Natural killer cell (primary cell): ENCODE results near the gene KRTAP5-8. TPM values are rescaled to one million over a fixed set of nuclear protein-coding genes. Genes with fewer than 3 reads are reported as not detected.

Experiments
- ATAC-seq, 3 donors: fragments of 150-1000 bp in 2 of 3; fragments of 200-7000 bp in 1 of 3; cut with Tn5 transposase; 1 replicate in 1 of 3; 2 replicates in 2 of 3; pipeline ENCODE4 v1.10.0; 2021; ENCODE audit warnings: mild to moderate bottlenecking in 2 of 3, moderate library complexity in 2 of 3
- DNase-seq, 2 donors: peaks; one replicate each; pipeline versions ENCODE4 v3.0.0 to v3.0.0-alpha.2; 2013 to 2021; ENCODE audit warnings: mixed read lengths in 1 of 2
- H3K27ac ChIP-seq: one replicate; pipeline ENCODE4 v1.5.1; 2013; ENCODE audit warnings: mild to moderate bottlenecking, low read length
- H3K27me3 ChIP-seq: one replicate; pipeline ENCODE4 v1.6.1; 2013; ENCODE audit warnings: low read length; ENCODE audit not compliant: control insufficient read depth, insufficient read depth
- H3K36me3 ChIP-seq: one replicate; pipeline ENCODE4 v1.6.1; 2013; ENCODE audit warnings: low read length; ENCODE audit not compliant: control insufficient read depth, insufficient read depth
- H3K4me1 ChIP-seq: one replicate; pipeline ENCODE4 v1.6.1; 2013; ENCODE audit warnings: low read length; ENCODE audit not compliant: control insufficient read depth, insufficient read depth
- H3K4me3 ChIP-seq: one replicate; pipeline ENCODE4 v1.5.1; 2013; ENCODE audit warnings: low read length
- H3K9me3 ChIP-seq: one replicate; pipeline ENCODE4 v1.6.1; 2013; ENCODE audit warnings: low read length; ENCODE audit not compliant: control insufficient read depth, insufficient read depth
- H3K27ac Mint-ChIP-seq, 2 donors: one replicate each; pipeline ENCODE4 v1.8.0; 2022; ENCODE audit warnings: mild to moderate bottlenecking in 2 of 2, mixed read lengths in 2 of 2, moderate library complexity in 1 of 2
- H3K27me3 Mint-ChIP-seq, 2 donors: one replicate each; pipeline ENCODE4 v1.8.0; 2022; ENCODE audit warnings: low read depth in 2 of 2, mixed read lengths in 2 of 2
- H3K36me3 Mint-ChIP-seq: one replicate; pipeline ENCODE4 v1.8.0; 2022; ENCODE audit warnings: mixed read lengths
- H3K4me1 Mint-ChIP-seq, 2 donors: one replicate each; pipeline ENCODE4 v1.8.0; 2022; ENCODE audit warnings: mixed read lengths in 2 of 2
- H3K4me3 Mint-ChIP-seq: one replicate; pipeline ENCODE4 v1.8.0; 2022; ENCODE audit warnings: mild to moderate bottlenecking, moderate library complexity, mixed read lengths
- H3K9me3 Mint-ChIP-seq, 2 donors: one replicate each; pipeline ENCODE4 v1.8.0; 2022; ENCODE audit warnings: mixed read lengths in 2 of 2
- WGBS: methylation state at CpG from one replicate; pipeline ENCODE4 v1.1.7; 2013; ENCODE audit warnings: missing lambda C conversion rate; ENCODE audit not compliant: insufficient coverage; 5-methylcytosine and 5-hydroxymethylcytosine counted together
- intact Hi-C: fragments of 100-400 bp; cut with micrococcal nuclease; formaldehyde crosslinking; loops from one replicate; pipeline ENCODE4 v1.14.2; 2022
- total RNA-seq, 4 donors: library from RNA; stranded (reverse); fragments of 120-200 nt in 1 of 4; gene quantifications; one replicate each; pipeline versions ENCODE4 v1.2.3 to v1.2.4, GENCODE V29; 2013 to 2022
- TF ChIP-seq, protein P1 (sequence below): fragments of 200-600 bp; IDR thresholded peaks from one replicate; pipeline ENCODE4 v1.8.0; 2022; ENCODE audit warnings: antibody characterized with exemption

The KRTAP5-8 gene
- total RNA-seq, 3 donors from 2014 or later (not counting 1 experiment from before 2014, with no cell fraction given): not detected

DNA sequence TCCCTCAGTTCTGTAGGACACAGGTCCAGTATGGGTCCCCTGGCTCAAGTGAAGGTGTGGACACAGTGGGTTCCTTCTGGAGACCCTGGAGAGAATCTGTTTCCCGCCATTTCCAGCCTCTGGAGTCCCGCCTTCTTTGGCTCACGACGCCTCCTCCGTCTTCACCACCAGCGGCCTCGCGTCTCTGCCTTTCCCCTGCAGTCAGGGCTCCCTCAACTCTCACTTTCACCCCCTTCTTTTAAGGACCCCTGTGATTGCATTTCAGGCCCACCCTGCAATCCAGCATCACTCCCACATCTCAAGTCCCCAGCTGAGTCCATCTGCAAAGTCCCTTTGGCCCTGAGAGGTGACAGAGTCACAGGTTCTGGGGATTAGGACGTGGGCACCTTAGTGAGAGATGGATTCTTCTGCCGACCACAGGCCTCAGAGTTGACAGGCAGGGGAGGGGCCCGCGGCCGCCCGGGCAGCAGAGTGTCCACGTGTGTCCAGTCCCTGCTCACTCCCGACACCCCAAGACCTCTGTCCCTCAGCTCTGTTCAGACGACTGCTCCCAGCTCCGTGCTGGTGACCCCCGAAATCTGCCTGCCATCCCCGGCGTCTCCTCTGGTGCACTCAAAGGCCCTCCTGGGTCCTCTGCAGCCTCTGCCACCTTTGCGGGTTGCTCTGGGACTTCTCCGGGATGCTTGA is 47.6 kb upstream of the KRTAP5-8 start:
- H3K4me1 ChIP-seq: no peaks in the 10 kb centered on the region
- Mint-ChIP-seq H3K9me3 (no peaks in the 10 kb centered on the region), H3K4me1 (peaks cover 0 to 9% of the 10 kb centered on the region in 2 donors), H3K36me3 (peaks cover 16% of the 10 kb centered on the region), H3K27ac (peak overlapping the region in 1 of 2 donors; percentile 24), H3K27me3 (no peaks in the 10 kb centered on the region), H3K4me3 (no peak overlapping the region)
- H3K27ac ChIP-seq: no peak overlapping the region
- peaks cover 57% of the 10 kb centered on the region for H3K36me3 ChIP-seq
- H3K9me3 ChIP-seq: no peaks in the 10 kb centered on the region
- DNase-seq (peak in 1 of 2 donors; percentile 5), ATAC-seq (no peak)
- WGBS: 97% methylated on average over 23 of the region's 23 CpGs
- no peaks in the 10 kb centered on the region for H3K27me3 ChIP-seq
- intact Hi-C loops: no loop called here
- TF ChIP-seq, protein P1, sequence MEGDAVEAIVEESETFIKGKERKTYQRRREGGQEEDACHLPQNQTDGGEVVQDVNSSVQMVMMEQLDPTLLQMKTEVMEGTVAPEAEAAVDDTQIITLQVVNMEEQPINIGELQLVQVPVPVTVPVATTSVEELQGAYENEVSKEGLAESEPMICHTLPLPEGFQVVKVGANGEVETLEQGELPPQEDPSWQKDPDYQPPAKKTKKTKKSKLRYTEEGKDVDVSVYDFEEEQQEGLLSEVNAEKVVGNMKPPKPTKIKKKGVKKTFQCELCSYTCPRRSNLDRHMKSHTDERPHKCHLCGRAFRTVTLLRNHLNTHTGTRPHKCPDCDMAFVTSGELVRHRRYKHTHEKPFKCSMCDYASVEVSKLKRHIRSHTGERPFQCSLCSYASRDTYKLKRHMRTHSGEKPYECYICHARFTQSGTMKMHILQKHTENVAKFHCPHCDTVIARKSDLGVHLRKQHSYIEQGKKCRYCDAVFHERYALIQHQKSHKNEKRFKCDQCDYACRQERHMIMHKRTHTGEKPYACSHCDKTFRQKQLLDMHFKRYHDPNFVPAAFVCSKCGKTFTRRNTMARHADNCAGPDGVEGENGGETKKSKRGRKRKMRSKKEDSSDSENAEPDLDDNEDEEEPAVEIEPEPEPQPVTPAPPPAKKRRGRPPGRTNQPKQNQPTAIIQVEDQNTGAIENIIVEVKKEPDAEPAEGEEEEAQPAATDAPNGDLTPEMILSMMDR: no peak
- H3K4me3 ChIP-seq: no peak overlapping the region

DNA sequence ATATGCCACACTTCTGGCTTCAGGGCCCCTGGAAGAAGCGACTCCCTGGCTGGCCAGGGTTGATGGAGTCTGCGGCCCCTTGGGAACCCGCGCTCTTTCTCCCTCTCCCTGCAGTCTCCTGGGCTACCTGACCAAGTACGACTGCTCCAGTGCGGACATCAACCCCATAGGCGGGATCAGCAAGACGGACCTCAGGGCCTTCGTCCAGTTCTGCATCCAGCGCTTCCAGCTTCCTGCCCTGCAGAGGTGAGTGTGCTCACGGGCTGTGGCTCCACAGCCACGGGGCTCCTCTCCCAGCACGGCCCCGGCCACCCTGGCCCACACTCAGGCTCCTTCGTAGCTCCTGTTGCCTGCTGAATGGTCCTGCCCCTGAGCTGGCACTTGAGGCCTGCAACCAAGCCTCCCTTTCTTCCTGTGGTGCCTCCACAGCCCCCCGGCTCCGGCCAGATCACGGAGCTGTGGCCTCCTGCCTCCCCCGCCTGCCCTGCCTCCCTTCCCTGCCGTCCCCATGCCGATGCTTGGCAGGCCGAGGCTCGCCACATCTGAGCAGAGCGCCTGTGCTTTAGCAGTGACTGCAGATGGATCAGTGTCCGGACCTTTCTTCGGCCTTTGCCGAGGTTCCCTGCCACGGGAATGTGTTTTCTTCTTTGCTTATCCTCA is 47.0 kb upstream of the KRTAP5-8 start:
- no peak for ATAC-seq
- Mint-ChIP-seq H3K9me3 (no peaks in the 10 kb centered on the region), H3K27me3 (no peaks in the 10 kb centered on the region), H3K4me3 (no peak overlapping the region), H3K27ac (peak overlapping the region in 1 of 2 donors; percentile 35), H3K4me1 (peaks cover 0 to 8% of the 10 kb centered on the region in 2 donors), H3K36me3 (peaks cover 12% of the 10 kb centered on the region)
- no peaks in the 10 kb centered on the region for H3K27me3 ChIP-seq
- TF ChIP-seq, protein P1: no peak
- intact Hi-C loops: no loop called here
- no peak overlapping the region for H3K4me3 ChIP-seq
- WGBS: 98% methylated on average over 28 of the region's 28 CpGs
- peaks cover 56% of the 10 kb centered on the region for H3K36me3 ChIP-seq
- H3K9me3 ChIP-seq: no peaks in the 10 kb centered on the region
- H3K4me1 ChIP-seq: no peaks in the 10 kb centered on the region
- DNase-seq: peak in 1 of 2 donors; percentile 4
- no peak overlapping the region for H3K27ac ChIP-seq

DNA sequence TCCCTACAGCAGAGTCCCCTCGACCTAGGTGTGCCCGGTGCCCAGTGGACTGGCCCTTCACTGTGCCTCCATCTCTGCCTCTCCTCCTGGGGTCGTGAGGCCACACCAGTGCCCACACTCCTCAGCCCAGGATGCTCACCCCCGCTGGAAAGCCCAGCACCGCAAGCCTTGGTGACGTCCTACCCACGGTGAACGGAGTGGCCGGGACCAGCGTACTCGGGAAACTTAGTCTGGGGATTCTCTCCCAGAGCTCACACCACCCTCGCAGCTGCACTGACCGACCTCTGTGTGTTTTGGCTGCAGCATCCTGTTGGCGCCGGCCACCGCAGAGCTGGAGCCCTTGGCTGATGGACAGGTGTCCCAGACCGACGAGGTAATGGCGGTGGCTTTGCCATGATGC is 46.3 kb upstream of the KRTAP5-8 start:
- peaks cover 0 to under 1% of the 10 kb centered on the region in 2 donors for H3K4me1 Mint-ChIP-seq
- H3K9me3 ChIP-seq: no peaks in the 10 kb centered on the region
- ATAC-seq (no peak), DNase-seq (peak in 1 of 2 donors; percentile 7)
- H3K36me3 ChIP-seq: peaks cover 50% of the 10 kb centered on the region
- H3K27me3 Mint-ChIP-seq: no peaks in the 10 kb centered on the region
- no peak overlapping the region for H3K4me3 ChIP-seq
- peaks cover 8% of the 10 kb centered on the region for H3K36me3 Mint-ChIP-seq
- H3K27ac ChIP-seq: no peak overlapping the region
- H3K27ac Mint-ChIP-seq: peak overlapping the region in 1 of 2 donors; percentile 35
- intact Hi-C loops: no loop called here
- H3K27me3 ChIP-seq: no peaks in the 10 kb centered on the region
- H3K4me3 Mint-ChIP-seq: no peak overlapping the region
- H3K4me1 ChIP-seq: no peaks in the 10 kb centered on the region
- WGBS: 97% methylated on average over 19 of the region's 19 CpGs
- no peaks in the 10 kb centered on the region for H3K9me3 Mint-ChIP-seq
- TF ChIP-seq, protein P1: no peak
